ENCODE results near the gene PTPRN2.

The PTPRN2 gene

DNA sequence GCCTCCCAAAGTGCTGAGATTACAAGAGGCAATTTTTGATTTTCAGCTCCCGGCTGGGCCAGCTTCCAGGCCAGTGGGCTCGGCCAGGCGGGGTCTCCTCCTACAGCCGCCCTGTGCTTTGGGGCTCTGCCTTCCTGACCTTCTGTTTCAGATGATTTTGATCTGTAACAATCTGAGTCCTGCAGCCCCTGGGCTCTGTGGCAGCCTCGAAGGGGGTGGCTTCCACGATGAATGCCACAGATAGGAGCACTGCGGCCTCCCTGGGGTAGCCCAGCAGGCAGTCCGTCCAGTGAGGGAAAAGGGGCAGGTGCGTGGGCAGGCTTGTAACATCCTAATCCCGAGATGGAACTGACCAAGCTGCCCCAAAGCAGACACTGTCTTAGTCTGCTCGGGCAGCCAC is 1073.3 kb downstream of the PTPRN2 start:
- no peak for DNase-seq (ENCODE audit: low read depth)
- H3K4me3 ChIP-seq (ENCODE audit: low read depth, low read length) = no peak overlapping the region
- TF ChIP-seq, protein P1, sequence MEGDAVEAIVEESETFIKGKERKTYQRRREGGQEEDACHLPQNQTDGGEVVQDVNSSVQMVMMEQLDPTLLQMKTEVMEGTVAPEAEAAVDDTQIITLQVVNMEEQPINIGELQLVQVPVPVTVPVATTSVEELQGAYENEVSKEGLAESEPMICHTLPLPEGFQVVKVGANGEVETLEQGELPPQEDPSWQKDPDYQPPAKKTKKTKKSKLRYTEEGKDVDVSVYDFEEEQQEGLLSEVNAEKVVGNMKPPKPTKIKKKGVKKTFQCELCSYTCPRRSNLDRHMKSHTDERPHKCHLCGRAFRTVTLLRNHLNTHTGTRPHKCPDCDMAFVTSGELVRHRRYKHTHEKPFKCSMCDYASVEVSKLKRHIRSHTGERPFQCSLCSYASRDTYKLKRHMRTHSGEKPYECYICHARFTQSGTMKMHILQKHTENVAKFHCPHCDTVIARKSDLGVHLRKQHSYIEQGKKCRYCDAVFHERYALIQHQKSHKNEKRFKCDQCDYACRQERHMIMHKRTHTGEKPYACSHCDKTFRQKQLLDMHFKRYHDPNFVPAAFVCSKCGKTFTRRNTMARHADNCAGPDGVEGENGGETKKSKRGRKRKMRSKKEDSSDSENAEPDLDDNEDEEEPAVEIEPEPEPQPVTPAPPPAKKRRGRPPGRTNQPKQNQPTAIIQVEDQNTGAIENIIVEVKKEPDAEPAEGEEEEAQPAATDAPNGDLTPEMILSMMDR (IDR thresholded peaks at IDR 0.05; ENCODE audit: low read depth, low read length, missing control alignments) = no peak
- in situ Hi-C loops (cut with HindIII; ENCODE audit: low sequenced_read_pairs) = no loop called here

DNA sequence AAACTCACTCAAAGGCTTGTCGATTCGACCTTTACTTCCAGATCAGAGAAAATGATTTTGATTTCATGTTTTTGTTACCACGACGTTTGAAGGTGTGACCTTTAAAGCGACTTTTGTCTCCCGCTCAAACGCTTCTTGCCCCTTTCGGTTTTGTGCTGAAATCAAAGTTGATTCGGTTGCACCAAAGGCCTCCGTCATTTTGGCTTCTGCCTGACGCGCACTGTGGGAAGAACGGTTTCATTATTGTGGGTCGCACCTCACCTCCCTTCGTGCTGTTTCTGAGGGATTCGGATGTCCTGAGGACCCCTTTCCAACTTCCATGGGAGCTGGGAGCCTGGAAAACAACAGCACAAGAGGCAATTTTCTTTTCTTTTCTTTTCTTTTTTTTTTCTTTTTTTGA is 1073.9 kb downstream of the PTPRN2 start:
- DNase-seq (ENCODE audit: low read depth) = no peak
- no peak overlapping the region for H3K4me3 ChIP-seq (ENCODE audit: low read depth, low read length)
- in situ Hi-C loops (cut with HindIII; ENCODE audit: low sequenced_read_pairs) = no loop called here
- TF ChIP-seq, protein P1 (IDR thresholded peaks at IDR 0.05; ENCODE audit: low read depth, low read length, missing control alignments) = no peak

DNA sequence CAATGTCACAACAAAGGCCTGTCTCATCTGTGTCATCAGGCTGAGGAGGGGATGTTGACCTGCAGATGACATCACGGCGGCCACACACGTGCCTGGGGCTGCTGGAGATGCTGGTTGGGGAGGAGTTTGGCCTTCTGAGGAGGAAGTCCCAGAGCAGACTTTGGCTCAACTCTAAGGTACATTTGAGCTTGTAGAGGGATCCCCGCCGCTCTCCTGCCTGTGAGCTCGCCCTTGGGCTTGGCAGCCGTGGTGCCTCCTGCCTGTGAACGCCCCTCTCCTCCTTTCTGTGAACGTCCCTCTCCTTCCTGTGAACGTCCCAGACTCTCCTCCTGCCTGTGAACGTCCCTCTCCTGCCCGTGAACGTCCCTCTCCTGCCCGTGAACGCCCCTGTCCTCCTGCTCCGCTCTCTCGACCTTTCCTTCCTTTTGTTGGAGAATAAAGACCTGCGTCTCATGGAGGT is 1074.4 kb downstream of the PTPRN2 start:
- in situ Hi-C loops (cut with HindIII; ENCODE audit: low sequenced_read_pairs) = no loop called here
- TF ChIP-seq, protein P1 (IDR thresholded peaks at IDR 0.05; ENCODE audit: low read depth, low read length, missing control alignments) = no peak
- DNase-seq (ENCODE audit: low read depth) = no peak
- no peak overlapping the region for H3K4me3 ChIP-seq (ENCODE audit: low read depth, low read length)

DNA sequence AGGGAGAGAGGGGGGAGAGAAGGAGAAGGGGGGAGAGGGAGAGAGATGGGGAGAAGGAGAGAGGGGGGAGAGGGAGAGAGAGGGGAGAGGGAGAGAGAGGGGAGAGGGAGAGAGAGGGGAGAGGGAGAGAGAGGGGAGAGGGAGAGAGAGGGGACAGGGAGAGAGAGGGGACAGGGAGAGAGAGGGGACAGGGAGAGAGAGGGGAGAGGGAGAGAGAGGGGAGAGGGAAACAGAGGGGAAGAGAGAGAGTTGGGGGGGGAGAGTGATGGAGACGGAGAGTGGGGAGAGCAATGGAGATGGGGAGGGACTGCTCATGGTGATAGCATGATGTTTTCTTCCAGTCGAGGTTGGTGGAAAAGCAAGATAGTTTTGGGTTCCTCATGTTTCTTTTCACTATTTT is 1078.4 kb downstream of the PTPRN2 start:
- TF ChIP-seq, protein P1 (IDR thresholded peaks at IDR 0.05; ENCODE audit: low read depth, low read length, missing control alignments) = no peak
- H3K4me3 ChIP-seq (ENCODE audit: low read depth, low read length) = no peak overlapping the region
- no peak for DNase-seq (ENCODE audit: low read depth)
- in situ Hi-C loops (cut with HindIII; ENCODE audit: low sequenced_read_pairs) = no loop called here

DNA sequence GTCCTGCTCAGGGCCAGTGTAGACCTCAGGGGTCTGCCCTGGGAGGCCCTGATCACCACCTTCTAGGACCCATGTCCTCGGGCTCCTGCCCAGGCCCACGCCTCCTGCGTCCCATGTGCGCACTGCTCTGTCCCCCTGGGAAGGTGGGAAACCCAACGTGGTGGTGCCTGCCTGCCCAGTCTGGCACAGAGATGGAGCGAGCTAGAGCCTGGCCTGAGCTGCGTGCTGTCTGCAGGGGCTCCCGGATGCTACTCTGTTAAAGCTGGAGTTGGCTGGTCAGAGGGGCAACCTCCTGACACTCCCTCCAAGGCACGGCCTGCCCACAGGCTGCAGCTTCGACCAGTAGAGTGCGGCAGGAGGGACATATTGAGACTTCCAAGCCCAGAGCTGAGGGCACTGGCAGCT is 1079.1 kb downstream of the PTPRN2 start:
- TF ChIP-seq, protein P1 (IDR thresholded peaks at IDR 0.05; ENCODE audit: low read depth, low read length, missing control alignments) = no peak
- no peak for DNase-seq (ENCODE audit: low read depth)
- in situ Hi-C loops (cut with HindIII; ENCODE audit: low sequenced_read_pairs) = no loop called here
- no peak overlapping the region for H3K4me3 ChIP-seq (ENCODE audit: low read depth, low read length)

DNA sequence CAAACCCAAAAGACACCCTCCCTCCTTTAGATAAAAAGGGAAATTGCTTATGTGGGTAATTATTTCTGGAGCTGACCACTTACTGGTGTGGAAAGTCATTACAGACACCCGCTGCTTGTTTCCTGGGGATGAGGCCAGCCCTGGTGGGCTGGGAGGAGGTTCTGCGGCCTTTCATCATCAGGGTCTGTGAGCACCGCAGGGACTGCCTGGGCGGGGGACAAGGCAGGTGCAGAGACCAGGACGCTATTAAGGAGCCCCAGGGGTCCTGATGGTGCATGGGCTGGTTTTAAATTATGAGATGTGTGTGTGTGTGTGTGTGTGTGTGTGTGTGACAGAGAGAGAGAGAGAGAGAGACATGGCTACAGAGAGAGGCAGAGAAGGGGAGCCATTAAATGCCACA is 1079.6 kb downstream of the PTPRN2 start:
- in situ Hi-C loops (cut with HindIII; ENCODE audit: low sequenced_read_pairs) = no loop called here
- TF ChIP-seq, protein P1 (IDR thresholded peaks at IDR 0.05; ENCODE audit: low read depth, low read length, missing control alignments) = no peak
- no peak overlapping the region for H3K4me3 ChIP-seq (ENCODE audit: low read depth, low read length)
- DNase-seq (ENCODE audit: low read depth) = no peak

DNA sequence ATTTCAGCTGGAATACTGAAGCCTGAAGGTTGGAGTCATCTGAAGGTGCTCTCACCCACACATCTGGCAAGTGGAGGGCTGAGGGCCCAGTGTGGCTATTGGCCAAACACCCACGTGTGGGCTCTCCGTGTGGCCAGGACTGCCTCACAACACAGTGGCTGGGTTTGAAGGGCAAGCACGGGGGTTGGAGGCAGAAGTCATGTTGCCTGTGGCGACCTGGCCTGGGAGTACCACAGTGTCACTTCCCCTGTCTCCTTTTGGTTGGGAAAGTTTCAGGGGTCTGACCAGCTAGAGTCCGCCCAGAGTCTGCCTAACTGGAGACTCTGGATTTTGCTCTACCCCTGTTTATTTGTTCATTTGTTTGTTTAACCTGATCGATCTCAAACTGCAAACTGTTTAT is 1081.4 kb downstream of the PTPRN2 start:
- no peak overlapping the region for H3K4me3 ChIP-seq (ENCODE audit: low read depth, low read length)
- in situ Hi-C loops (cut with HindIII; ENCODE audit: low sequenced_read_pairs) = no loop called here
- TF ChIP-seq, protein P1 (IDR thresholded peaks at IDR 0.05; ENCODE audit: low read depth, low read length, missing control alignments) = no peak
- DNase-seq (ENCODE audit: low read depth) = no peak

Data from astrocyte of the cerebellum (primary cell).